ENCODE measurements around the gene PNLIPRP2. TPM values are rescaled to one million over a fixed set of nuclear protein-coding genes. Genes with fewer than 3 reads are reported as not detected.

PNLIPRP2 gene
- total RNA-seq, 1 experiment from 2014 or later = 1.1 TPM

DNA sequence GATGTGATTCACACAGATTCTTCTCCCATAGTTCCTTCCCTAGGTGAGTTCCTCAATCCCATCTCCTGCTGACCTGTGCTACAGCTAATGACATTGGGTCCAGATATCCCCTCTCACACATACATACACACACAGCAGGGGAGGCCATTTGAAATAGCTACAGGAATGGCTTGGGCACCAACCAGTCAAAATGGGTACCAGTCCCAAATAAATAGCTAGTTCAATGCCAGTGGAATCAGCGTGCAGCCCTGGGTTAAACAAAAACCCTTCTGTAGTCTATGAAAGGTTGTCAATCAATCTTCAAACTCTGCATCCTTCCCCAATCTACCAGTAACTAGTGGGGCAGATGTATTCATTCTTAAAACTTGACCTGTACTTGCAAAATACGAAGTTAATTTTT is 9.3 kb downstream of the PNLIPRP2 start:
- no peak for TF ChIP-seq SRF (IDR thresholded peaks at IDR 0.05; ENCODE audit: low read depth)
- TF ChIP-seq ATF3 (IDR thresholded peaks at IDR 0.05) = no peak
- TF ChIP-seq, protein P1, sequence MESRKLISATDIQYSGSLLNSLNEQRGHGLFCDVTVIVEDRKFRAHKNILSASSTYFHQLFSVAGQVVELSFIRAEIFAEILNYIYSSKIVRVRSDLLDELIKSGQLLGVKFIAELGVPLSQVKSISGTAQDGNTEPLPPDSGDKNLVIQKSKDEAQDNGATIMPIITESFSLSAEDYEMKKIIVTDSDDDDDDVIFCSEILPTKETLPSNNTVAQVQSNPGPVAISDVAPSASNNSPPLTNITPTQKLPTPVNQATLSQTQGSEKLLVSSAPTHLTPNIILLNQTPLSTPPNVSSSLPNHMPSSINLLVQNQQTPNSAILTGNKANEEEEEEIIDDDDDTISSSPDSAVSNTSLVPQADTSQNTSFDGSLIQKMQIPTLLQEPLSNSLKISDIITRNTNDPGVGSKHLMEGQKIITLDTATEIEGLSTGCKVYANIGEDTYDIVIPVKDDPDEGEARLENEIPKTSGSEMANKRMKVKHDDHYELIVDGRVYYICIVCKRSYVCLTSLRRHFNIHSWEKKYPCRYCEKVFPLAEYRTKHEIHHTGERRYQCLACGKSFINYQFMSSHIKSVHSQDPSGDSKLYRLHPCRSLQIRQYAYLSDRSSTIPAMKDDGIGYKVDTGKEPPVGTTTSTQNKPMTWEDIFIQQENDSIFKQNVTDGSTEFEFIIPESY (IDR thresholded peaks at IDR 0.05; ENCODE audit: extremely low read depth, insufficient replicate concordance, low read length) = no peak
- Histone ChIP-seq H3K27me3 (ENCODE audit: insufficient read depth, low read length) (no peaks in the 10 kb centered on the region), H2AFZ (ENCODE audit: low read depth, low read length, poor library complexity, severe bottlenecking) (no peak overlapping the region), H3K9ac (ENCODE audit: low read length) (no peak overlapping the region), H3K9me3 (ENCODE audit: control insufficient read depth in 1 of 2, insufficient read depth in 1 of 2, low read depth in 1 of 2, low read length in 2 of 2) (no peaks in the 10 kb centered on the region), H3K27ac (ENCODE audit: low read depth, low read length) (no peak overlapping the region), H3K4me1 (ENCODE audit: control insufficient read depth in 1 of 2, insufficient read depth in 2 of 2, low read length in 2 of 2) (peaks cover 10 to 19% of the 10 kb centered on the region in 2 experiments), H3K79me2 (ENCODE audit: insufficient read depth, low read length) (no peaks in the 10 kb centered on the region), H4K20me1 (ENCODE audit: insufficient read depth) (no peaks in the 10 kb centered on the region), H3K9me2 (ENCODE audit: insufficient read depth) (no peaks in the 10 kb centered on the region), H3K4me3 (replicated peaks in 1 of 2; ENCODE audit: low read depth in 1 of 2, low read length in 2 of 2) (no peak overlapping the region), H3K4me2 (ENCODE audit: low read length) (no peak overlapping the region), H3K36me3 (ENCODE audit: control insufficient read depth in 1 of 2, insufficient read depth in 2 of 2, low read length in 2 of 2) (no peaks in the 10 kb centered on the region)
- RAD21 ChIA-PET (ENCODE audit: low non-redundant PET in 1 of 2, low total read pairs in 2 of 2, uncharacterized antibody in 2 of 2, unreplicated experiment in 2 of 2) = no interaction called here
- POLR2A ChIA-PET = no interaction called here
- BruUV-seq (replicated peaks) = no TSS peak
- DNase-seq (ENCODE audit: low read depth, low spot score) = no peak
- CTCF ChIA-PET = interaction anchor here (3.9 kb wide), 1 partner anchor 158 kb away, joined by 56 read pairs; no protein-coding TSS in a partner anchor
- no peak for ATAC-seq
- intact Hi-C loops (cut with micrococcal nuclease) = no loop called here

DNA sequence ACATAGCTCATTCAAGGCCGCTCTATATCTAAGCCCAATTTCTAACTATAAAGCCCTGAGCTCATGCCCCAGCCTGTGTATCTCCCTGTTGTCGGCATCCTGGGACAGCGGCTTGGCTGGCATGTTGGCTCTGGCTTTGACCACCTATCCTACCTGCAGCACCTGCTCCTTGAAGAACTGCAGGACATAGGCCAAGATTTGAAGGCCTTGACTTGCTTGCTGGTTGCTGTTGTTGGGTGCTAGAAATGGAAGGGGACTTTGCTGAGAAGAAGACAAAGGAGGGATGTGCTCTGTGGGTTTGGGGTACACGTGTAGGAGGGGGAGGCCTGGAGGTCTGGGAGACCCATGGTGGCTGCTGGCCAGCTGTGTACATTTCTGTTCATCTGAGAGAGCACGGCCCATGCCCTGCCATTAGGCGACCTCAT is 11.1 kb downstream of the PNLIPRP2 start:
- BruUV-seq (replicated peaks) = no TSS peak
- Histone ChIP-seq H3K27me3 (ENCODE audit: insufficient read depth, low read length) (no peaks in the 10 kb centered on the region), H3K9me2 (ENCODE audit: insufficient read depth) (no peaks in the 10 kb centered on the region), H3K79me2 (ENCODE audit: insufficient read depth, low read length) (no peaks in the 10 kb centered on the region), H2AFZ (ENCODE audit: low read depth, low read length, poor library complexity, severe bottlenecking) (no peak overlapping the region), H3K36me3 (ENCODE audit: control insufficient read depth in 1 of 2, insufficient read depth in 2 of 2, low read length in 2 of 2) (no peaks in the 10 kb centered on the region), H3K9ac (ENCODE audit: low read length) (no peak overlapping the region), H3K27ac (ENCODE audit: low read depth, low read length) (no peak overlapping the region), H4K20me1 (ENCODE audit: insufficient read depth) (no peaks in the 10 kb centered on the region), H3K4me3 (replicated peaks in 1 of 2; ENCODE audit: low read depth in 1 of 2, low read length in 2 of 2) (no peak overlapping the region), H3K4me1 (ENCODE audit: control insufficient read depth in 1 of 2, insufficient read depth in 2 of 2, low read length in 2 of 2) (peaks cover 11 to 29% of the 10 kb centered on the region in 2 experiments), H3K9me3 (ENCODE audit: control insufficient read depth in 1 of 2, insufficient read depth in 1 of 2, low read depth in 1 of 2, low read length in 2 of 2) (no peaks in the 10 kb centered on the region), H3K4me2 (ENCODE audit: low read length) (no peak overlapping the region)
- DNase-seq (ENCODE audit: low read depth, low spot score) = no peak
- no peak for ATAC-seq
- intact Hi-C loops (cut with micrococcal nuclease) = no loop called here
- RAD21 ChIA-PET (ENCODE audit: low non-redundant PET in 1 of 2, low total read pairs in 2 of 2, uncharacterized antibody in 2 of 2, unreplicated experiment in 2 of 2) = no interaction called here
- no peak for TF ChIP-seq TCF7L2 (IDR thresholded peaks at IDR 0.05; ENCODE audit: borderline replicate concordance, extremely low read depth, insufficient read depth, insufficient read length)
- TF ChIP-seq, protein P2, sequence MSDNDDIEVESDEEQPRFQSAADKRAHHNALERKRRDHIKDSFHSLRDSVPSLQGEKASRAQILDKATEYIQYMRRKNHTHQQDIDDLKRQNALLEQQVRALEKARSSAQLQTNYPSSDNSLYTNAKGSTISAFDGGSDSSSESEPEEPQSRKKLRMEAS (IDR thresholded peaks at IDR 0.05) = no peak
- TF ChIP-seq, protein P1 (IDR thresholded peaks at IDR 0.05; ENCODE audit: extremely low read depth, insufficient replicate concordance, low read length) = no peak
- no peak for TF ChIP-seq JUND (IDR thresholded peaks at IDR 0.05)
- no peak for TF ChIP-seq EZH2phosphoT487 (IDR thresholded peaks at IDR 0.05; ENCODE audit: borderline replicate concordance)
- TF ChIP-seq EGR1 (IDR thresholded peaks at IDR 0.05; ENCODE audit: low read depth) = no peak
- no peak for TF ChIP-seq FOSL1 (IDR thresholded peaks at IDR 0.05; ENCODE audit: low read depth)
- POLR2A ChIA-PET = no interaction called here
- CTCF ChIA-PET = interaction anchor here (0.8 kb wide), 1 partner anchor 156 kb away, joined by 3 read pairs; no protein-coding TSS in a partner anchor

Data from HCT116 (cell line).